Activated naive CD4-positive, alpha-beta T cell treated with anti-CD3 and anti-CD28 coated beads, Interleukin-2, amount 50 U/mL, for 72 hours (primary cell): Measurements from ENCODE around the gene NPAS3. TPM values are rescaled to one million over a fixed set of nuclear protein-coding genes. Genes with fewer than 3 reads are reported as not detected.

Experiments used
- ATAC-seq, 2 donors: fragments of 150-1000 bp; cut with Tn5 transposase; 2 replicates each; pipeline ENCODE4 v1.10.0; 2021; ENCODE audit warnings: mild to moderate bottlenecking in 2 of 2, moderate library complexity in 2 of 2
- DNase-seq, 2 donors: peaks; one replicate each; pipeline ENCODE4 v3.0.0; 2021 to 2022; ENCODE audit warnings: low spot score in 2 of 2
- H3K27ac Mint-ChIP-seq, 2 donors: one replicate each; pipeline ENCODE4 v1.8.0; 2022; ENCODE audit warnings: mild to moderate bottlenecking in 2 of 2, mixed read lengths in 2 of 2
- H3K36me3 Mint-ChIP-seq, 2 donors: one replicate each; pipeline ENCODE4 v1.8.0; 2022; ENCODE audit warnings: mixed read lengths in 2 of 2
- H3K9me3 Mint-ChIP-seq, 2 donors: one replicate each; pipeline ENCODE4 v1.8.0; 2022; ENCODE audit warnings: mixed read lengths in 2 of 2
- total RNA-seq, 2 donors: library from RNA; stranded (reverse); gene quantifications; one replicate each; pipeline ENCODE4 v1.2.3, GENCODE V29; 2022

NPAS3 gene
- total RNA-seq, 2 donors from 2014 or later = not detected

DNA sequence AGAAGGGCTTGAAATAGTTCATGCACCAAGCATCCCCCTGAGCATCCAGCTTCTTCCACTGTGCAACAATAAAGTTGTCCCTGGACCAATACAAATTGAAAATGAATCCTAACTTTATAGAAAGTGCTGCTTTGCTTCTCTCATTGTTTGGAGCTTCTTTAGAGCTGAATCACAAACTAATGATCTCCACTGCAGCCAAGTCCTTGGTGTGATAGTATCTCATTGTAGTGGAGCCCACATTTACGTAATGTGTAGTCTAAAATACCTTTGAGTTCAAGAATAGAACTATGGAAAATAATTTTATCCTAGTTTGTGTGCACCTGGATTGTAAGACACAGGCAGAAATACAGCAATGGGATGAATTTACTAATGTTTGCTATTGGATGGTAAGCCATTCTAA lies 692.3 kb downstream of the NPAS3 start:
- Mint-ChIP-seq H3K9me3 (no peaks in the 10 kb centered on the region), H3K36me3 (no peaks in the 10 kb centered on the region), H3K27ac (no peak overlapping the region)
- DNase-seq (no peak), ATAC-seq (no peak)

- Mint-ChIP-seq H3K36me3 (no peaks in the 10 kb centered on the region), H3K9me3 (no peaks in the 10 kb centered on the region), H3K27ac (no peak overlapping the region)
- no peak for DNase-seq
- ATAC-seq = no peak
Measured at GRCh38 chr14:33631441-33631840, 692.8 kb downstream of the NPAS3 start.

DNA sequence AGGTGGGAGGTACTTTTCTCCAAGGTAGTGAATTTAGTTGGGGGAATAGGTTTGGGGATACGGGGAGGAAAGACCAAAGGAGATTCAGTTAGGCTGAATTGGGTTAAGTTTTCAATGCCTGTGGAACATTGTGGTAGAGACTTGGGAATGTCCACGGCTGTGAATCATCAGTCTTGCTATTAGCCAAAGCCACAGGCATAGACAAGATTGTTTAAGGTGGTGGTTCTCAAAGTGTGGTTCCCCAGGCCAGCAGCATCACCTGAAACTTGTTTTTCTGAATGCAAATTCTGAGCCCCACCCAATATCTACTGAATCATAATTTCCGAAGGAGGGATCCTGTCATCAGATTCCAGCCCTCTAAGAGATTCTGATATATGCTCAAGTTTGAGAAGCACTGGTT lies 696.0 kb downstream of the NPAS3 start:
- H3K27ac Mint-ChIP-seq = no peak overlapping the region
- no peak for DNase-seq
- no peak for ATAC-seq
- H3K9me3 Mint-ChIP-seq = no peaks in the 10 kb centered on the region
- H3K36me3 Mint-ChIP-seq = no peaks in the 10 kb centered on the region

DNA sequence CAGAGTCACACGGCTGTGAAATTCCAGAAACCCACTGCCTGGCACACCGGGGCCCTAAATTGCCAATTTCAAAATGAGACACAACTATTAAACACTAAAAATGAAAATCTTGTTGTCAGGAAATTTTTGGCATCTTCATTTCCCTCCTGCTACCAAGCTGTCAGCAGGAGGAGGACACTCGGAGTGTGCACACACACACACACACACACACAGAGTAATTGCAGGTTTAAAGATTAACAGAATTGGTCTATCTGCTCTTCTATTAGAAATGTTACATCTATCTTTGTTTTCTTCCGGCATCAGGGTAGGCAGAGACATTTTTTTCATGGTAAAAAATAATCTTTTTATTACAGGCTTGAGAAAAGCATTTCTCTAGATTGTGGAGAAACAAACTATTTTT lies 698.0 kb downstream of the NPAS3 start:
- Mint-ChIP-seq H3K9me3 (no peaks in the 10 kb centered on the region), H3K36me3 (no peaks in the 10 kb centered on the region), H3K27ac (no peak overlapping the region)
- no peak for DNase-seq
- no peak for ATAC-seq

- Mint-ChIP-seq H3K9me3 (peaks cover 0 to 4% of the 10 kb centered on the region in 2 donors), H3K36me3 (no peaks in the 10 kb centered on the region), H3K27ac (no peak overlapping the region)
- no peak for ATAC-seq
- DNase-seq = no peak
Measured at GRCh38 chr14:33642080-33642479, 703.4 kb downstream of the NPAS3 start.

- no peak overlapping the region for H3K27ac Mint-ChIP-seq
- DNase-seq (no peak), ATAC-seq (no peak)
- H3K36me3 Mint-ChIP-seq = no peaks in the 10 kb centered on the region
- peaks cover 0 to 4% of the 10 kb centered on the region in 2 donors for H3K9me3 Mint-ChIP-seq
Measured at GRCh38 chr14:33642691-33643244, 704.1 kb downstream of the NPAS3 start.

DNA sequence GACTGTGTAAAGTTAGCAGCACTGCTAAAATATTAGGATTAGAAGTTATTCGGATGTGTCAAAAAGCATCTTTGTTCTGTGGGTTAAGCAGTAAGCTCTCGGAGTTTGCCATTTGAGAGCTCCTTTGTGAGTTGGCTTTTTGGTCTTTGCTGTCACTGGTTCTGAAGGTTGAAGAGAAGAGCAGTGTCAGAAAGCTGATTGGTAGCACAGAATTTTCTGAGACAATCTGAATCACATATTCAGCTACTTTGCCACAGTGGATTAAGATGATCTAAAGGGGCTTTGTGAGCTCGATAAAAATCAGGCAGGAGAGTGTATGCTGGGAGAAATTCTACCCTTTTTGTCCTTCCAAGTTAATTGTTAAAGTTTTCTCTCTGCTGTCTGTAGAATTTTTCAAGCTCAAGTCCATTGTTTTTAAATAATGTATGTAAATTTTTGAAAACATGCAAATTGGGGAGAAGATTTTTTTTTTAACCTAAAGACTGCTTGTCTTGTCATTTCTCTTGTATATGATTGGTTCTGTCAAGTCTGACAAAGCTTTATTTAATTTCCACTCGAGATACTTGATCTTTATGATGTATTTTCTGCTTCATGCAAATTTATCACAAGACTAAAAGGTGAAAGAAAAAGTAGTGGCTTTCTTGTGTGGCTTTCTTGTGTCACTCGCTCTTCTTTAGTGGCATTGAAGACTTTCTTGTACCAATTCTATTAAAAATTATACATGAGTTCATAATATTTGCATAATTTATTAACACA lies 704.9 kb downstream of the NPAS3 start:
- Mint-ChIP-seq H3K36me3 (no peaks in the 10 kb centered on the region), H3K27ac (no peak overlapping the region), H3K9me3 (peaks cover 0 to 4% of the 10 kb centered on the region in 2 donors)

DNA sequence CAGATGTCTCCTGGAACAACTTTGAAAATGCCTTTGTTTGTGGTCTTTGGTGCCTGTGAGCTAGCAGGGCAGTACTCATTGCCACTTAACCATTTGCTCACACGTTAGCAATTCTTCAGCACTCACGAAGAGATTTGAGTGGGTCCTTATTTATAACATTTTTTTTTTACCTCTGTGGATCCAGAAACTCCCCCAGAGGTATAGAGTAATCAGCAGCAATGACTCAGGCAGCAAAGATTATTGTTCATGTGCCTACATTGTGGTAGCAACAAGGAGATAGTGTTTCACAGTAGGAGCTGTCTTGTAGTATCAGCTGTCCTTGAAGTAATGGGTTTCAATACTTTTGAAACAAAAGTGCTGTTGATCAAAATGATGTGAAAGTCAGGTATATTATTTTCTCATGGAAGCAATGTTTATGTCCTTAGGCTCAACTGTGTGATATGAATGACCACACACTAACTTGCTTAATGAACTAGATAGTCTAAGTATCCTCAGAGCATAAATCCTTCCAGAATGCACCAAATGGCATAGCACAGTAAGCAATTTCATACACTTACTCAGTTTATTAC lies 708.1 kb downstream of the NPAS3 start:
- Mint-ChIP-seq H3K9me3 (peaks cover 0 to 4% of the 10 kb centered on the region in 2 donors), H3K27ac (no peak overlapping the region), H3K36me3 (no peaks in the 10 kb centered on the region)
- DNase-seq (no peak), ATAC-seq (no peak)

More for the DNA sequence above, 704.9 kb downstream of the NPAS3 start:
- DNase-seq (no peak), ATAC-seq (no peak)

DNA sequence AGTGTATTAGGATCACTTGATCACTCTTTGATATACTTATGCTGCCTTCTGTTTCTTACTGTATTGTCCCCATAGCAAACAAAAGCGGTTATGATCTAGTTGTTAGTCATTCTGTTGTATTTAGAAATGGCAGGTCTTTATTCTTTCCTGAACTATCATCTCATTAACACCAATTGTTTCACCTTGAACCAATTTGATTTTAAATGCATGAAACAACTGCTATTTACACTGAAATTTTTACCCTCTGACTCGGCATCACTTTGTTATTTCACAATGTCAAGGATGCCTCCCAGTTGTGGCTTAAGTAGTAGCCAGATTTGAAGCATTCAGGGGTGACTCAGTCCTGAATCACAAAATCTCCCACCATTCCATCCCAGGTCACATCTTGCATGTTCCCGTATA lies 708.7 kb downstream of the NPAS3 start:
- Mint-ChIP-seq H3K9me3 (peaks cover 0 to 4% of the 10 kb centered on the region in 2 donors), H3K36me3 (no peaks in the 10 kb centered on the region), H3K27ac (no peak overlapping the region)
- ATAC-seq (no peak), DNase-seq (no peak)

DNA sequence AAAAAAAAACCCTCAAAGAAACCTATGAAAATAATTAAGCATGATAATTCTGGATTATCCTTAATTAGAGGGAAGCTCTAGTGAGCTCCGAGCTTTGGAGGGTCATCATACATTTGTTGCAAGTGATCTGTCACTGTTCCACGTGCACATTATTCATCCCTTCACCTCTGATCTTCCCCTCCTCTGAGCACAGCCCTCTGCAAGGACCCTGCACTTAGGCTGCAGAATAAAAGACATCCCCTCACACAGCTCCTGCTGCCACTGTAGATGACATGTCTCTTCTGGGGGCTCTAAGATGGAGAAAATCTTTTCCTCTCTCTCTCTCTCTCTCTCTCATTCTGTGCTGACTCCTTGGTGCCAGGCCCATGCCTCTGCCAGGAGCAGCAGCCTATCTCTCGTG lies 711.8 kb downstream of the NPAS3 start:
- no peak overlapping the region for H3K27ac Mint-ChIP-seq
- H3K36me3 Mint-ChIP-seq = no peaks in the 10 kb centered on the region
- no peaks in the 10 kb centered on the region for H3K9me3 Mint-ChIP-seq
- DNase-seq (no peak), ATAC-seq (no peak)

DNA sequence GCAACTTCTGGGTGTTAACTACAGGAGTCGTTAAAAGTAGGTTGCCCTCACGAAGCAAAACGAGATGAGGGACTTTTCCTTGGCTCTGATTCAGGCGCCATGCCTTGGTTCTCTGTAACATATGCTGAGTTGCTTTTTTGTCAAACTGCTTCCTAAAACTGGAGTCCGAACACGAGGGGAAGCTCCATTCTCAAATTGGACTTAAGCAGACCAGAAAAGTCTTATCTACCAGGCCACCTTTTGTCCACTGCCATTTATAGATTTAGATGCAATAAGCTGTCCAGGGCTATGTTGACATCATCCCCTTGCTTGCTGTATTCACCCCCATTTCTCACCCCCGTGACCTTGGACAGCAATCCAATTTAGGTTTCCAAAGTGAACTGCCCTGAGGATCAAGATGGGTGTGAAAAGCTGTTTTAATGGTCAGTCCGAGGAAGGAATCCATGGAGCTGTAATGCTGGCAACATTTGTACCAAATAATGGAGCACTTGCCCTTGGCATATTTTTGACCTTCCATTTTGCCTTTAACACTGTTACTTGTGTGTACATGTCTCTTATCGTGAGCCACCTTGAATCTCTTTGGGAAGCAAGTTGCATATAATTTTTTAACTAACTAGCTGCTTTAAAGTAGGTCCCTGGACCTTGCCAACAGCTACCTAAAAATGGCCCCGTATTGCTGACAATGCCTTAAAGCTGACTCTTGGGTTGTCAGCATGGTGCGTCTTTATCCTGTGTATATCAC lies 714.1 kb downstream of the NPAS3 start:
- DNase-seq (no peak), ATAC-seq (no peak)
- Mint-ChIP-seq H3K36me3 (no peaks in the 10 kb centered on the region), H3K9me3 (no peaks in the 10 kb centered on the region), H3K27ac (no peak overlapping the region)

DNA sequence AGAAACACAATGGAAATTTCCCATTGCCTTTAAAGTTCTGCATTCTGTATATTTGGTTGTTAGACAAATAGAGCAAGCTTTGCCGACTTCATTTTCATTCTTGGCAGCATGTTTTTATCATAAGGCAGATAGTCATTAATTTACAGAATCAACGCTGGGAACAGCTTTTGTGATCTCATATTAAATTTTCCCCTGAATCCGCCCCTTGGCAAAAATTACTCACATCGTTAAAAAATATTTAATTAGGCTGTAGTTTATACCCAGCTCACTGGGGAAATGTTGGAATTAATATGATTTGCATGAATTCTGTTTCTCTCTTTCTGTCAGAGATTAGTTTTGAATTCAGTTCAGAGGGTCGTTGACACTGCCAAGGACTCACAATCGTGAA lies 714.6 kb downstream of the NPAS3 start:
- no peak overlapping the region for H3K27ac Mint-ChIP-seq
- no peaks in the 10 kb centered on the region for H3K9me3 Mint-ChIP-seq
- DNase-seq (no peak), ATAC-seq (no peak)
- no peaks in the 10 kb centered on the region for H3K36me3 Mint-ChIP-seq

DNA sequence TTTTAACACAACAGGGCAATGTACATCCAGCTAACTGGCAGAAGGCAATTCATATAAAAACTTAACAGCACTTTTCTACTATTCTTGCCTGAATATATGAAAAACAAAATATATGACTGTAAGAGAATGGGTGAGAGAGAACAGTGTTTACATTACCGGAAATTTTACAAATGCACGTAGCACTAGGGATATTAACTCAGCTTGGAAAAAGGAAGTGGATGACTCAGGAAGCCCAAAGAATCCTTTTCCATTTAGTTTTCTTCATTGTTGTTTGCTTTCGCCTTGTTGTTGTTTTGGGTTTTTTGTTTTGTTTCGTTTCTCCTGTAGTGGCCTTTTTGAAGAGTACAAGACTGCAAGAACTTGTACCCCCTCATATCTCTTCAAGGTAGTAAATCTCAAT lies 716.7 kb downstream of the NPAS3 start:
- Mint-ChIP-seq H3K36me3 (no peaks in the 10 kb centered on the region), H3K9me3 (peaks cover 0 to 5% of the 10 kb centered on the region in 2 donors), H3K27ac (no peak overlapping the region)
- no peak for DNase-seq
- ATAC-seq = no peak

DNA sequence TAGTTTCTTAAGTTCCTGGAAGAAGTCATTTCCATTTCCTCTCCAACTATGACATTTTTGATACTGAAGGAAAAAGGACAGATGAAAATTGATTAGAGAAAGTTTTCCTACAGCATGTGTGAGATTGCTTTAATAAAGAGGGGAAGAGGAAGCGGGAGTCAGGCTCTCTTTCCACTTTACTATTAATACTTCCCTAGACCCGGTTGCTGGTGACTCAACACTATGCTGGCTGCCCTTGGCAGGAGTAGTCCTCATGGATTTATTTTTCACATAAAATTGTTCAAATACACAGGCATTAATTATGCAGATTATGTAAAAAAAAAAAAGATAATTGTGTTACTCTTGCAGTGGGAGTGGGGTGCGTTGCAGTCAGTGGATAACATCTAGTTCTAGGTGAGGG lies 718.8 kb downstream of the NPAS3 start:
- no peak for ATAC-seq
- Mint-ChIP-seq H3K36me3 (no peaks in the 10 kb centered on the region), H3K9me3 (peaks cover 5% of the 10 kb centered on the region in 2 donors), H3K27ac (no peak overlapping the region)
- no peak for DNase-seq

- no peak for DNase-seq
- Mint-ChIP-seq H3K27ac (no peak overlapping the region), H3K9me3 (peaks cover 12 to 20% of the 10 kb centered on the region in 2 donors), H3K36me3 (peaks cover 0 to 13% of the 10 kb centered on the region in 2 donors)
- no peak for ATAC-seq
Measured at GRCh38 chr14:33660248-33660647, 721.6 kb downstream of the NPAS3 start.

DNA sequence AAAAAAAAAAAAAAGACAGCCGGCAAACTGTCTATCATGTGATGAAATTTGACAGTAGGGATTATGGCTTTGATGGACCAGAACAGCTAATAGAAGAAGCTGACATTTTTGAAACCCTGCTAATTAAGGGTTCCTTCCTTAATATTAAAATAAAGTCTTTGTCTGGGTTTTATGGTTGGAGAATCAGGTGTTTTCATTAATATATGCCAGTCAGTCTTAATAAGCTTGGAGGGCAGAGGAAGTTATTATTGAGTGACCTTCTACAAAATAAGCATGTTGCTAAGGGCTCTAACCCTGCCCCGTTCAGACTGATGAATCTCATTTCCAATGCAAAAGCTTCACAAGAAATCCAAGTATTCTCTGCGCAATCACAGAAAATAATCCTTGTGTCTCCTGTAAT lies 722.4 kb downstream of the NPAS3 start:
- DNase-seq (no peak), ATAC-seq (no peak)
- H3K9me3 Mint-ChIP-seq = peaks cover 12 to 20% of the 10 kb centered on the region in 2 donors
- H3K27ac Mint-ChIP-seq = no peak overlapping the region
- H3K36me3 Mint-ChIP-seq = peaks cover 0 to 13% of the 10 kb centered on the region in 2 donors

DNA sequence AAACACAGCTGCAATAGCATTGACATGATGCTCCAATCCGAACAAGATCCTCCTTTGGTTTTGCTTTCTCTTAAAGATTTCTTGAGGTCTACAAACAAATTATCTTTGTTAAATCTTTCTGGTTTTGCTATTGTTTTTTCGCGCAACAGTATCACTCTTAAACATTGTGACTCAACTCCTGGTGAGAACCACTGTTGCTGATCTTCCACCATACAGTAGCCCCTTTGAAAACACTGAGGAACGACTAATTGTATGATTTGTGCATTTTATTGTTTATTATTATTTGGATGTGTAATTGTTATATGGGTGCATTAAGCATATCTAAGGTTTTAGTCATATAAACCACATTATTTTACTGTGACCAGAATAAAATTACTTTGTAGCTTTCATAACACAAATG lies 729.4 kb downstream of the NPAS3 start:
- ATAC-seq = no peak
- Mint-ChIP-seq H3K27ac (no peak overlapping the region), H3K36me3 (peaks cover 0 to 12% of the 10 kb centered on the region in 2 donors), H3K9me3 (peaks cover 7 to 13% of the 10 kb centered on the region in 2 donors)
- no peak for DNase-seq
